HCT116 (cell line): ENCODE measurements around the gene CTXN1. TPM values are rescaled to one million over a fixed set of nuclear protein-coding genes. Genes with fewer than 3 reads are reported as not detected.

Experiments
- ATAC-seq: fragments of 200-7000 bp; cut with Tn5 transposase; 2 replicates; pipeline ENCODE4 v1.9.1; 2020; ENCODE audit warnings: mild to moderate bottlenecking, moderate library complexity
- BruUV-seq: library from RNA; stranded (reverse); fragments of 400-500 nt; replicated peaks from 2 replicates; lab custom pipeline; 2021; lab: Mats Ljungman, UMichigan
- CTCF ChIA-PET: fragments of 300-600 bp; sonication (Branson Sonifier 250); formaldehyde crosslinking; loops from one replicate; lab custom pipeline; 2021; ENCODE audit warnings: antibody characterized with exemption; lab: Charles Lee
- POLR2A ChIA-PET: fragments of 300-600, 350-600 bp; sonication (Branson Sonifier 250); formaldehyde crosslinking; loops from one replicate; lab custom pipeline; 2021; ENCODE audit warnings: antibody characterized with exemption; lab: Charles Lee
- RAD21 ChIA-PET, 2 experiments: fragments of 300-600 bp; sonication (Branson Sonifier 250); formaldehyde crosslinking; loops; one replicate each; lab custom pipeline; 2023; ENCODE audit warnings: low total read pairs in 2 of 2; ENCODE audit not compliant: uncharacterized antibody in 2 of 2, unreplicated experiment in 2 of 2, low non-redundant PET in 1 of 2; lab: Charles Lee
- DNase-seq: peaks from one replicate; pipeline ENCODE4 v3.0.0-alpha.2; 2010; ENCODE audit warnings: low read depth, low spot score
- H2AFZ ChIP-seq: fragments of 200-600 bp; shearing (Covaris generic), sonication (generic); 2 replicates; pipeline ENCODE4 v1.6.1; 2017; ENCODE audit warnings: low read depth, mixed run types, mixed read lengths, antibody characterized with exemption, low read length; ENCODE audit not compliant: poor library complexity, severe bottlenecking
- H3K27ac ChIP-seq: 2 replicates; pipeline ENCODE4 v1.5.1; 2012; ENCODE audit warnings: low read depth, low read length
- H3K27me3 ChIP-seq: fragments of 200-600 bp; sonication (generic); 2 replicates; pipeline ENCODE4 v1.6.1; 2016; ENCODE audit warnings: mixed run types, low read length, mixed read lengths; ENCODE audit not compliant: insufficient read depth
- H3K36me3 ChIP-seq, 2 experiments: fragments of 200-500 bp in 1 of 2; fragments of 200-600 bp in 1 of 2; sonication (Bioruptor generic) in 1 of 2; sonication (generic) in 1 of 2; 2 replicates each; pipeline versions ENCODE4 v1.5.1 to v1.6.1; 2014 to 2016; ENCODE audit warnings: low read length in 2 of 2, inconsistent platforms in 1 of 2, mixed read lengths in 1 of 2, mixed run types in 1 of 2; ENCODE audit not compliant: insufficient read depth in 2 of 2, control insufficient read depth in 1 of 2
- H3K4me1 ChIP-seq, 2 experiments: fragments of 200-600 bp in 1 of 2; sonication (generic) in 1 of 2; 2 replicates each; pipeline versions ENCODE4 v1.5.1 to v1.6.1; 2012 to 2017; ENCODE audit warnings: low read length in 2 of 2, inconsistent platforms in 1 of 2, mild to moderate bottlenecking in 1 of 2, mixed read lengths in 1 of 2, mixed run types in 1 of 2, moderate library complexity in 1 of 2; ENCODE audit not compliant: insufficient read depth in 2 of 2, control insufficient read depth in 1 of 2
- H3K4me2 ChIP-seq: fragments of 200-600 bp; sonication (generic); 2 replicates; pipeline ENCODE4 v1.6.1; 2017; ENCODE audit warnings: mixed run types, low read length, mixed read lengths
- H3K4me3 ChIP-seq, 2 experiments: fragments of 200-600 bp in 1 of 2; sonication (generic) in 1 of 2; replicated peaks in 1 of 2; 2 replicates each; pipeline ENCODE4 v1.5.1; 2011 to 2016; ENCODE audit warnings: low read length in 2 of 2, control low read depth in 1 of 2, low read depth in 1 of 2, mild to moderate bottlenecking in 1 of 2, mixed read lengths in 1 of 2, mixed run types in 1 of 2
- H3K79me2 ChIP-seq: fragments of 200-600 bp; sonication (generic); 2 replicates; pipeline ENCODE4 v1.6.1; 2017; ENCODE audit warnings: mild to moderate bottlenecking, mixed run types, low read length, moderate library complexity, mixed read lengths; ENCODE audit not compliant: insufficient read depth
- H3K9ac ChIP-seq: fragments of 200-600 bp; sonication (generic); 2 replicates; pipeline ENCODE4 v1.6.1; 2016; ENCODE audit warnings: low read length, mixed read lengths
- H3K9me2 ChIP-seq: fragments of 200-600 bp; sonication (generic), shearing (Covaris generic); 2 replicates; pipeline ENCODE4 v1.6.1; 2017; ENCODE audit warnings: mixed run types, mild to moderate bottlenecking, moderate library complexity; ENCODE audit not compliant: insufficient read depth
- H3K9me3 ChIP-seq, 2 experiments: fragments of 200-500 bp in 1 of 2; fragments of 200-600 bp in 1 of 2; sonication (Bioruptor generic) in 1 of 2; sonication (generic) in 1 of 2; 2 replicates each; pipeline ENCODE4 v1.6.1; 2014 to 2017; ENCODE audit warnings: low read length in 2 of 2, mixed read lengths in 2 of 2, inconsistent platforms in 1 of 2, low read depth in 1 of 2, mild to moderate bottlenecking in 1 of 2, mixed run types in 1 of 2, moderate library complexity in 1 of 2; ENCODE audit not compliant: control insufficient read depth in 1 of 2, insufficient read depth in 1 of 2
- H4K20me1 ChIP-seq: fragments of 200-600 bp; sonication (generic), shearing (Covaris generic); 2 replicates; pipeline ENCODE4 v1.6.1; 2017; ENCODE audit warnings: mixed run types, mild to moderate bottlenecking, moderate library complexity; ENCODE audit not compliant: insufficient read depth
- ATF3 ChIP-seq: IDR thresholded peaks from 2 replicates; pipeline ENCODE4 v1.6.1; 2012
- CTCF ChIP-seq, 3 experiments: fragments of 200-600 bp in 1 of 3; sonication (generic) in 1 of 3; IDR thresholded peaks in 2 of 3; conservative IDR thresholded peaks in 1 of 3; 2 replicates each; pipeline ENCODE4 v1.5.1; 2012 to 2017; ENCODE audit warnings: low read depth in 2 of 3, low read length in 2 of 3, antibody characterized with exemption in 1 of 3, borderline replicate concordance in 1 of 3, control low read depth in 1 of 3, mild to moderate bottlenecking in 1 of 3, mixed read lengths in 1 of 3, mixed run types in 1 of 3, moderate library complexity in 1 of 3; ENCODE audit not compliant: insufficient read depth in 1 of 3
- EGR1 ChIP-seq: IDR thresholded peaks from 2 replicates; pipeline ENCODE4 v1.6.1; 2012; ENCODE audit warnings: low read depth
- ELF1 ChIP-seq: IDR thresholded peaks from 2 replicates; pipeline ENCODE4 v1.6.1; 2012; ENCODE audit warnings: low read depth, borderline replicate concordance
- EZH2 ChIP-seq: fragments of 200-600 bp; sonication (generic); IDR thresholded peaks from 2 replicates; pipeline ENCODE4 v1.6.1; 2017; ENCODE audit warnings: antibody characterized with exemption, mixed run types
- EZH2phosphoT487 ChIP-seq: fragments of 200-600 bp; IDR thresholded peaks from 2 replicates; pipeline ENCODE4 v1.6.1; 2018; ENCODE audit warnings: antibody characterized with exemption, borderline replicate concordance
- FOSL1 ChIP-seq: IDR thresholded peaks from 2 replicates; pipeline ENCODE4 v1.6.1; 2012; ENCODE audit warnings: low read depth
- JUND ChIP-seq: IDR thresholded peaks from 2 replicates; pipeline ENCODE4 v1.6.1; 2012
- MAX ChIP-seq: IDR thresholded peaks from 2 replicates; pipeline ENCODE4 v1.6.1; 2012
- POLR2A ChIP-seq: IDR thresholded peaks from 2 replicates; pipeline ENCODE4 v1.7.0; 2011; ENCODE audit warnings: borderline replicate concordance; ENCODE audit not compliant: insufficient read depth, insufficient read length; ENCODE audit errors: extremely low read depth
- POLR2AphosphoS5 ChIP-seq: IDR thresholded peaks from 2 replicates; pipeline ENCODE4 v1.6.1; 2011; ENCODE audit warnings: mild to moderate bottlenecking, low read depth, low read length, moderate library complexity
- RAD21 ChIP-seq: IDR thresholded peaks from 2 replicates; pipeline ENCODE4 v1.6.1; 2012; ENCODE audit warnings: low read depth, mild to moderate bottlenecking
- REST ChIP-seq: IDR thresholded peaks from 2 replicates; pipeline ENCODE4 v1.6.1; 2012; ENCODE audit warnings: low read depth
- SIN3A ChIP-seq: IDR thresholded peaks from 2 replicates; pipeline ENCODE4 v1.6.1; 2012; ENCODE audit warnings: low read depth
- SP1 ChIP-seq: IDR thresholded peaks from 2 replicates; pipeline ENCODE4 v1.6.1; 2012; ENCODE audit warnings: low read depth
- YY1 ChIP-seq: IDR thresholded peaks from 2 replicates; pipeline ENCODE4 v1.6.1; 2011; ENCODE audit warnings: low read length, low read depth, moderate library complexity, mild to moderate bottlenecking; ENCODE audit not compliant: insufficient replicate concordance; ENCODE audit errors: extremely low read depth
- ZBTB33 ChIP-seq: IDR thresholded peaks from 2 replicates; pipeline ENCODE4 v1.6.1; 2011; ENCODE audit warnings: mild to moderate bottlenecking, low read length, moderate library complexity; ENCODE audit not compliant: insufficient replicate concordance; ENCODE audit errors: extremely low read depth
- ZFX ChIP-seq: fragments of 450-650 bp; IDR thresholded peaks from 2 replicates; pipeline ENCODE4 v1.6.1; 2017
- ZNF274 ChIP-seq: fragments of 200-500 bp; sonication (Bioruptor generic); IDR thresholded peaks from 2 replicates; pipeline ENCODE4 v1.6.1; 2014; ENCODE audit warnings: mild to moderate bottlenecking, low read depth, low read length, inconsistent platforms
- intact Hi-C: fragments of 100-400 bp; cut with micrococcal nuclease; formaldehyde crosslinking; loops from 2 replicates; pipeline ENCODE4 v1.10.0; 2022
- total RNA-seq: library from RNA; stranded (reverse); gene quantifications from one replicate; pipeline ENCODE4 v1.2.1, GENCODE V29; 2021; ENCODE audit not compliant: unreplicated experiment

CTXN1 gene
- total RNA-seq, 1 experiment from 2014 or later: 56.0 TPM

- RAD21 ChIA-PET: no interaction called here
- TF ChIP-seq SP1 (no peak), EZH2phosphoT487 (no peak), REST (no peak), ZBTB33 (no peak), EGR1 (no peak), MAX (no peak), JUND (no peak), ATF3 (no peak), POLR2A (no peak), POLR2AphosphoS5 (no peak), CTCF (IDR thresholded peaks at IDR 0.05 in 2 of 3, conservative IDR thresholded peaks at IDR 0.05 in 1 of 3; ENCODE audit: borderline replicate concordance in 1 of 3, insufficient read depth in 1 of 3, low read depth in 2 of 3, low read length in 2 of 3) (no peak), ZNF274 (no peak), RAD21 (no peak), EZH2 (no peak), ZFX (no peak), FOSL1 (no peak), SIN3A (no peak), YY1 (no peak), ELF1 (no peak)
- H3K4me2 ChIP-seq: no peak overlapping the region
These were observed 42.3 kb upstream of the CTXN1 start for GRCh38 chr19:7968008-7968795.

More at GRCh38 chr19:7968008-7968795, 42.3 kb upstream of the CTXN1 start:
- Histone ChIP-seq H3K27me3 (no peaks in the 10 kb centered on the region), H3K27ac (no peak overlapping the region), H3K9me3 (no peaks in the 10 kb centered on the region), H2AFZ (no peak overlapping the region), H3K4me3 (no peak overlapping the region), H3K36me3 (peaks cover 54 to 65% of the 10 kb centered on the region in 2 experiments; a peak in 3 of 4 replicates), H3K9ac (no peak overlapping the region), H3K79me2 (peaks cover 22% of the 10 kb centered on the region; the same call in 1 of the 2 replicates), H4K20me1 (no peaks in the 10 kb centered on the region), H3K4me1 (no peaks in the 10 kb centered on the region), H3K9me2 (no peaks in the 10 kb centered on the region)
- ATAC-seq: no peak
- BruUV-seq: no TSS peak
- ChIA-PET CTCF (interaction anchor here (0.8 kb wide), 1 partner anchor 25 kb away, joined by 3 read pairs; the partner anchor contains the start of gene TIMM44), POLR2A (no interaction called here)
- intact Hi-C loops: no loop called here
- no peak for DNase-seq
